HepG2 (cell line): ENCODE results near the gene MTFR1L. TPM values are rescaled to one million over a fixed set of nuclear protein-coding genes. Genes with fewer than 3 reads are reported as not detected.

Experiments used
- ATAC-seq: fragments of 200-7000 bp; cut with Tn5 transposase; 3 replicates; pipeline ENCODE4 v1.9.1; 2020; ENCODE audit warnings: mild to moderate bottlenecking, moderate library complexity
- BruUV-seq: library from RNA; stranded (reverse); fragments of 400-500 nt; replicated peaks from 2 replicates; lab custom pipeline; 2021; lab: Mats Ljungman, UMichigan
- CTCF ChIA-PET: fragments of 300-600 bp; formaldehyde crosslinking; extraction: SDS; loops from one replicate; lab custom pipeline; 2021; ENCODE audit warnings: low total read pairs, inconsistent platforms, low intra/inter-chr PET ratio; lab: Yijun Ruan, JAX
- POLR2A ChIA-PET: fragments of 350-600 bp; sonication (Branson Sonifier 250); formaldehyde crosslinking; loops from one replicate; lab custom pipeline; 2020; ENCODE audit warnings: antibody characterized with exemption, inconsistent platforms; lab: Yijun Ruan, JAX
- DNase-seq: peaks from one replicate; pipeline ENCODE4 v3.0.0-alpha.2; 2015; ENCODE audit warnings: low spot score
- FAIRE-seq: peaks from 3 replicates; lab custom pipeline; 2011; peaks lifted over from hg19 to GRCh38; lab: Jason Lieb, UNC
- H2AFZ ChIP-seq: one replicate; pipeline ENCODE4 v1.6.1; 2011; ENCODE audit warnings: low read length, inconsistent platforms
- H3K27ac ChIP-seq: fragments of 300-600 bp; 3 replicates; pipeline ENCODE4 v1.8.0; 2011; ENCODE audit warnings: mixed run types, mild to moderate bottlenecking, mixed read lengths, low read length, inconsistent platforms; ENCODE audit not compliant: insufficient read depth; ENCODE audit errors: extremely low read length
- H3K27me3 ChIP-seq, 2 experiments: fragments of 200-600 bp in 1 of 2; 2 replicates in 1 of 2; 3 replicates in 1 of 2; pipeline versions ENCODE4 v1.6.0 to v1.8.0; 2011; ENCODE audit warnings: low read length in 2 of 2, mild to moderate bottlenecking in 2 of 2, moderate library complexity in 2 of 2, inconsistent platforms in 1 of 2; ENCODE audit not compliant: insufficient read depth in 2 of 2, control insufficient read depth in 1 of 2
- H3K36me3 ChIP-seq, 2 experiments: fragments of 200-600 bp in 1 of 2; replicated peaks in 1 of 2; 2 replicates in 1 of 2; 3 replicates in 1 of 2; pipeline versions ENCODE4 v1.5.1 to v1.8.0; 2011; ENCODE audit warnings: low read length in 2 of 2, inconsistent platforms in 1 of 2; ENCODE audit not compliant: insufficient read depth in 2 of 2, control insufficient read depth in 1 of 2
- H3K4me1 ChIP-seq: 2 replicates; pipeline ENCODE4 v1.5.1; 2012; ENCODE audit warnings: low read length, inconsistent platforms; ENCODE audit not compliant: insufficient read depth
- H3K4me2 ChIP-seq: 2 replicates; pipeline ENCODE4 v1.6.0; 2011; ENCODE audit warnings: low read depth, low read length, inconsistent platforms
- H3K4me3 ChIP-seq, 3 experiments: fragments of 200-600 bp in 1 of 3; sonication (generic), shearing (Covaris generic) in 1 of 3; replicated peaks in 1 of 3; 2 replicates each; pipeline ENCODE4 v1.5.1; 2011 to 2016; ENCODE audit warnings: low read length in 3 of 3, inconsistent platforms in 2 of 3, low read depth in 2 of 3, mild to moderate bottlenecking in 2 of 3, control low read depth in 1 of 3, mixed read lengths in 1 of 3; ENCODE audit not compliant: insufficient read depth in 1 of 3
- H3K79me2 ChIP-seq: one replicate; pipeline ENCODE4 v1.6.1; 2011; ENCODE audit warnings: low read length, inconsistent platforms; ENCODE audit not compliant: insufficient read depth
- H3K9ac ChIP-seq: 2 replicates; pipeline ENCODE4 v1.6.0; 2011; ENCODE audit warnings: mild to moderate bottlenecking, low read depth, low read length, inconsistent platforms; ENCODE audit not compliant: insufficient read depth
- H3K9me3 ChIP-seq: 2 replicates; pipeline ENCODE4 v1.5.1; 2012; ENCODE audit warnings: mild to moderate bottlenecking, low read length
- H4K20me1 ChIP-seq: 2 replicates; pipeline ENCODE4 v1.6.0; 2011; ENCODE audit warnings: inconsistent platforms, mild to moderate bottlenecking, low read length, moderate library complexity; ENCODE audit not compliant: insufficient read depth
- ATAD3A ChIP-seq: sonication (generic); formaldehyde crosslinking; IDR thresholded peaks from 2 replicates; pipeline ENCODE4 v1.4.0; 2020; ENCODE audit warnings: missing genetic modification reagents
- EEA1 ChIP-seq: sonication (generic); formaldehyde crosslinking; IDR thresholded peaks from 2 replicates; pipeline ENCODE4 v1.5.1; 2020; ENCODE audit warnings: mild to moderate bottlenecking, missing genetic modification reagents, borderline replicate concordance
- FOSL2 ChIP-seq: sonication (generic); formaldehyde crosslinking; IDR thresholded peaks from 2 replicates; pipeline ENCODE4 v1.4.0; 2020; ENCODE audit warnings: missing genetic modification reagents
- HDAC2 ChIP-seq: sonication (generic); formaldehyde crosslinking; IDR thresholded peaks from 2 replicates; pipeline ENCODE4 v1.4.0; 2020; ENCODE audit warnings: missing genetic modification reagents
- JARID2 ChIP-seq: sonication (generic); formaldehyde crosslinking; IDR thresholded peaks from 2 replicates; pipeline ENCODE4 v1.8.1; 2023; ENCODE audit warnings: missing genetic modification reagents, inconsistent platforms; ENCODE audit not compliant: insufficient replicate concordance
- NFE2L2 ChIP-seq: fragments of 150-350 bp; IDR thresholded peaks from 2 replicates; pipeline ENCODE4 v1.6.1; 2014; ENCODE audit warnings: low read length
- RBM39 ChIP-seq: fragments of 200-400 bp; formaldehyde crosslinking; IDR thresholded peaks from one replicate; pipeline ENCODE4 v1.6.1; 2018; ENCODE audit warnings: antibody characterized with exemption, mild to moderate bottlenecking, low read depth, low read length; ENCODE audit not compliant: poor library complexity, severe bottlenecking
- REL ChIP-seq: sonication (generic); formaldehyde crosslinking; conservative IDR thresholded peaks from 2 replicates; pipeline ENCODE4 v1.8.0; 2022; ENCODE audit warnings: mild to moderate bottlenecking, missing genetic modification reagents, moderate library complexity
- SAFB2 ChIP-seq: sonication (generic); formaldehyde crosslinking; IDR thresholded peaks from 2 replicates; pipeline ENCODE4 v1.5.1; 2020; ENCODE audit warnings: missing genetic modification reagents, low read depth, mild to moderate bottlenecking, borderline replicate concordance
- ZBTB20 ChIP-seq: sonication (generic); formaldehyde crosslinking; IDR thresholded peaks from 2 replicates; pipeline ENCODE4 v1.8.1; 2023; ENCODE audit warnings: missing genetic modification reagents, low read depth, mild to moderate bottlenecking, borderline replicate concordance
- ZNF136 ChIP-seq: sonication (generic); formaldehyde crosslinking; IDR thresholded peaks from 2 replicates; pipeline ENCODE4 v1.8.1; 2022; ENCODE audit warnings: low read depth, mild to moderate bottlenecking, moderate library complexity, missing genetic modification reagents
- ZNF225 ChIP-seq: sonication (generic); formaldehyde crosslinking; IDR thresholded peaks from 2 replicates; pipeline ENCODE4 v1.4.0; 2020; ENCODE audit warnings: mild to moderate bottlenecking, missing genetic modification reagents
- ZNF230 ChIP-seq: sonication (generic); formaldehyde crosslinking; IDR thresholded peaks from 2 replicates; pipeline ENCODE4 v1.4.0; 2020; ENCODE audit warnings: mild to moderate bottlenecking, missing genetic modification reagents
- ZNF232 ChIP-seq: sonication (generic); formaldehyde crosslinking; IDR thresholded peaks from 2 replicates; pipeline ENCODE4 v1.4.0; 2020; ENCODE audit warnings: missing genetic modification reagents, borderline replicate concordance
- ZNF670 ChIP-seq: sonication (generic); formaldehyde crosslinking; IDR thresholded peaks from 2 replicates; pipeline ENCODE4 v1.8.0; 2022; ENCODE audit warnings: mild to moderate bottlenecking, missing genetic modification reagents, borderline replicate concordance
- ZNF724P ChIP-seq: sonication (generic); formaldehyde crosslinking; IDR thresholded peaks from 2 replicates; pipeline ENCODE4 v1.8.0; 2022; ENCODE audit warnings: missing genetic modification reagents, borderline replicate concordance
- WGBS: methylation state at CpG from one replicate; pipeline ENCODE4 v1.1.6; 2017; ENCODE audit warnings: low lambda C conversion rate; 5-methylcytosine and 5-hydroxymethylcytosine counted together
- in situ Hi-C: cut with HindIII; loops from 2 replicates; pipeline ENCODE4 v1.10.0; 2017; ENCODE audit warnings: low pct_unique_long_range_greater_than_20kb; ENCODE audit not compliant: extremely low pct_ligation_motif_present
- intact Hi-C: fragments of 100-400 bp; cut with micrococcal nuclease; formaldehyde crosslinking; loops from one replicate; pipeline ENCODE4 v1.10.0; 2022; ENCODE audit not compliant: unreplicated experiment
- polyA plus RNA-seq, 8 experiments: library from polyadenylated mRNA; depleted of rRNA in 3 of 8; stranded (reverse) in 7 of 8; unstranded in 1 of 8; fragments of >200 nt; fragmentation: Illumina TruSeq in 4 of 8; extraction: Trizol in 4 of 8; gene quantifications; 2 replicates each; pipeline versions ENCODE4 v1.2.1 to v1.2.3, GENCODE V29; 2011 to 2016; ENCODE audit warnings: low read depth in 4 of 8, missing spikeins in 1 of 8, mixed read lengths in 1 of 8; ENCODE audit not compliant: insufficient read depth in 1 of 8
- total RNA-seq, 5 experiments: library from RNA; depleted of rRNA; stranded (reverse); fragments of >200 nt; fragmentation: Illumina TruSeq; extraction: Trizol; gene quantifications; 2 replicates each; pipeline ENCODE4 v1.2.3, GENCODE V29; 2016; ENCODE audit warnings: low read depth in 1 of 5
- TF ChIP-seq, protein P1 (sequence below): sonication (generic); formaldehyde crosslinking; IDR thresholded peaks from 2 replicates; pipeline ENCODE4 v1.5.0; 2020; ENCODE audit warnings: missing genetic modification reagents

Gene MTFR1L
- total and polyA plus RNA-seq, 2 of the 13 experiments (the other 11 are each of a cell fraction or from before 2014, with no cell fraction given): 38.0 to 55.7 TPM

DNA sequence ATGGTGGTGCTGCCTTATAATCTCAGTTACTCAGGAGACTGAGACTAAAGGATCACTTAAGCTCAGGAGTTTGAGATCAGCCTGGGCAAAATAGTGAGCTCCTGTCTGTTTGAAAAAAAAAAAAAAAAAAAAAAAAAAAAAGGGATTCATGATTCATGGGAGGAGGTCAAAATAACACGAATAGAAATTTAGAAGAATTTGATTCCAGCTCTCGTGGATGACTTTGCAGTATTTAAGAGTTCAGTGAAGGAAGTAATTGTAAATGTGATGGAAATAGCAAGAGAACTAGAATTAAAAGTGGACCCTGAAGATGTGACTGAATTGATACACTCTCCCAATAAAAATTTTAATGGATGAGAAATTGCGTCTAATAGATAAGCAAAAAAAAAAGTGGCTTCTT is 23.7 kb downstream of the MTFR1L start:
- BruUV-seq: no TSS peak
- 97% methylated on average over 3 of the region's 3 CpGs for WGBS
- no peak for ATAC-seq
- Histone ChIP-seq H3K4me3 (no peak overlapping the region), H3K27me3 (no peaks in the 10 kb centered on the region), H3K4me1 (peaks cover 7% of the 10 kb centered on the region; the same call in 1 of the 2 replicates), H3K79me2 (peaks cover 57% of the 10 kb centered on the region), H3K9ac (no peak overlapping the region), H2AFZ (no peak overlapping the region), H3K4me2 (no peak overlapping the region), H3K9me3 (no peaks in the 10 kb centered on the region), H3K27ac (no peak overlapping the region), H3K36me3 (no peaks in the 10 kb centered on the region), H4K20me1 (no peaks in the 10 kb centered on the region)
- ChIA-PET POLR2A (interaction anchor here (1.6 kb wide), 1 partner anchor 32 kb away, joined by 5 read pairs; the partner anchor contains the start of gene PAQR7), CTCF (no interaction called here)
- intact Hi-C loops (no loop called here), in situ Hi-C loops (no loop called here)
- DNase-seq: no peak
- FAIRE-seq: no peak
- TF ChIP-seq ATAD3A: no peak
- no peak for TF ChIP-seq ZNF724P (CRISPR knock-in tag)
- TF ChIP-seq RBM39: no peak
- TF ChIP-seq NFE2L2: peak; percentile 39; the same call in 1 of the 2 replicates
- no peak for TF ChIP-seq ZNF230
- TF ChIP-seq HDAC2 (CRISPR knock-in tag): no peak

DNA sequence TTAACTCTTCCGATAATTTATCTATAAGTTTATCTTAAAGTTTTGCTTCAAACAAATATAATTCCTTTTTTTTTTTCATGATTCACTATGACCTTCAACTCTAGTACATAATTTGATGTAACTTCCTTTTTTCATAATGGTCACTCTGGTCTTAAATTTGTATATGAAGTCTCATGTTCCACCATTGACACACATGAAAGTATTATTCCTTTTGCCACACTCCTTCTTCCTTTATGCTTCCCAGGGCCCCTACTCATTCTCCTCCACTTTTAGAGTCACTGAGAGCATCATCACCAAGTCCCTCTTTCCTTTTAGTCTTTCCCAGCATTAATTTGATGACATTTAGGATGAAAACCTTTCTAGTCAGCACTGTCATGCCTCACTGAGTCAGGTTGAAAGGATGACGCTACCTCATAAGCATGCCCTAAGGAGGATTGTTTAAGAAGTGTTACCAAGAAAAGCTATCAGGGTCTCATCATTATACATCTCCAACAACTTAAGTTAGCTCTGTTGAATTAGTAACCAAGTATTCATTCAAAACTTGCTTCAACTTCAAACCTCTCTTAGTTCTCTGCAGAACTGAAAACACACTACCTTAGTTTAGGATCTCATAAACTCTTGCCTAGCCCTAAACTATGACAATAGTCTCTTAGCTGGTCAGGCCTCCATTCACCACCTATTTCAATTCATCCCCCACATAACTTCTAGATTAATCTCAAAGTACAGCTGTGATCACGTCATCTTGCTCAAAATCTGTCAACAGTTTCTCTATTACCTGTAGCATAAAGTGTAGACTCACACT is 25.0 kb downstream of the MTFR1L start:
- DNase-seq (no peak), FAIRE-seq (no peak), ATAC-seq (no peak)
- BruUV-seq: no TSS peak
- CTCF ChIA-PET: no interaction called here
- Histone ChIP-seq H4K20me1 (no peaks in the 10 kb centered on the region), H3K4me3 (no peak overlapping the region), H3K36me3 (no peaks in the 10 kb centered on the region), H3K27ac (no peak overlapping the region), H3K4me1 (peaks cover 7% of the 10 kb centered on the region; the same call in 1 of the 2 replicates), H3K27me3 (no peaks in the 10 kb centered on the region), H3K79me2 (peaks cover 59% of the 10 kb centered on the region), H3K4me2 (no peak overlapping the region), H3K9ac (no peak overlapping the region), H2AFZ (no peak overlapping the region), H3K9me3 (no peaks in the 10 kb centered on the region)
- intact Hi-C loops (no loop called here), in situ Hi-C loops (no loop called here)
- 93% methylated on average over 3 of the region's 3 CpGs for WGBS
- POLR2A ChIA-PET: no interaction called here
- no peak for TF ChIP-seq EEA1 (CRISPR knock-in tag)
- no peak for TF ChIP-seq ZNF136 (CRISPR knock-in tag)
- TF ChIP-seq REL (CRISPR knock-in tag): no peak
- TF ChIP-seq ZNF232 (CRISPR knock-in tag): no peak
- TF ChIP-seq, protein P1, sequence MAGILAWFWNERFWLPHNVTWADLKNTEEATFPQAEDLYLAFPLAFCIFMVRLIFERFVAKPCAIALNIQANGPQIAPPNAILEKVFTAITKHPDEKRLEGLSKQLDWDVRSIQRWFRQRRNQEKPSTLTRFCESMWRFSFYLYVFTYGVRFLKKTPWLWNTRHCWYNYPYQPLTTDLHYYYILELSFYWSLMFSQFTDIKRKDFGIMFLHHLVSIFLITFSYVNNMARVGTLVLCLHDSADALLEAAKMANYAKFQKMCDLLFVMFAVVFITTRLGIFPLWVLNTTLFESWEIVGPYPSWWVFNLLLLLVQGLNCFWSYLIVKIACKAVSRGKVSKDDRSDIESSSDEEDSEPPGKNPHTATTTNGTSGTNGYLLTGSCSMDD (CRISPR knock-in tag): no peak
- no peak for TF ChIP-seq FOSL2
- no peak for TF ChIP-seq SAFB2
- TF ChIP-seq ZBTB20 (CRISPR knock-in tag): no peak
- TF ChIP-seq JARID2 (CRISPR knock-in tag): no peak
- no peak for TF ChIP-seq ZNF670 (CRISPR knock-in tag)
- TF ChIP-seq ZNF225 (CRISPR knock-in tag): no peak
